Esophagus squamous epithelium (tissue), 4 donors: ENCODE data around the gene PLXNB2.

Source experiments
- POLR2A ChIP-seq, 4 donors: fragments of 450-650 bp; IDR thresholded peaks; one replicate each; pipeline ENCODE4 v1.6.1; 2017; ENCODE audit warnings: antibody characterized with exemption in 4 of 4, mild to moderate bottlenecking in 4 of 4, moderate library complexity in 3 of 4
- TF ChIP-seq, protein P1 (sequence below), 6 experiments: fragments of 450-650 bp in 4 of 6; fragments of 200-600 bp in 2 of 6; sonication (generic) in 2 of 6; IDR thresholded peaks; one replicate each; pipeline ENCODE4 v1.5.1; 2016 to 2019; ENCODE audit warnings: antibody characterized with exemption in 6 of 6, mild to moderate bottlenecking in 4 of 6, moderate library complexity in 4 of 6

DNA sequence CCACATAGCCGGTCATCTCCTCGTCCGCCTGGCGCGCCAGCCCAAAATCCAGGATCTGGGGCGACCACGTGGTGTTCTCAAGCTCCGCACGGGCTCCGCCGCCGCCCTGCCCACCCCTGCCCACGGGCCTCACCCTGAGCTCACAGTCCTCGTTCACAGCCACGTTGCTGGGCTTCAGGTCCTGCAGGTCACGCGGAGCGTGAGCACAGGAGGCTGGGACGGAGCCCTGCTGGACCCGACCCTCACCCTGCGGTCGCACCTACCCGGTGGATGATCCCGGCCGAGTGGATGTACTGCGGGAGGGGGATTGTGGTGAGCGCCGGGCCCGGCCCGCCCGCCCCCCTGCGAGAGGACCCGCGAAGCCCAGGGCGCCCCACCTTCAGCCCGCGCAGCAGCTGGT is 40.5 kb downstream of the PLXNB2 start:
- TF ChIP-seq, protein P1, sequence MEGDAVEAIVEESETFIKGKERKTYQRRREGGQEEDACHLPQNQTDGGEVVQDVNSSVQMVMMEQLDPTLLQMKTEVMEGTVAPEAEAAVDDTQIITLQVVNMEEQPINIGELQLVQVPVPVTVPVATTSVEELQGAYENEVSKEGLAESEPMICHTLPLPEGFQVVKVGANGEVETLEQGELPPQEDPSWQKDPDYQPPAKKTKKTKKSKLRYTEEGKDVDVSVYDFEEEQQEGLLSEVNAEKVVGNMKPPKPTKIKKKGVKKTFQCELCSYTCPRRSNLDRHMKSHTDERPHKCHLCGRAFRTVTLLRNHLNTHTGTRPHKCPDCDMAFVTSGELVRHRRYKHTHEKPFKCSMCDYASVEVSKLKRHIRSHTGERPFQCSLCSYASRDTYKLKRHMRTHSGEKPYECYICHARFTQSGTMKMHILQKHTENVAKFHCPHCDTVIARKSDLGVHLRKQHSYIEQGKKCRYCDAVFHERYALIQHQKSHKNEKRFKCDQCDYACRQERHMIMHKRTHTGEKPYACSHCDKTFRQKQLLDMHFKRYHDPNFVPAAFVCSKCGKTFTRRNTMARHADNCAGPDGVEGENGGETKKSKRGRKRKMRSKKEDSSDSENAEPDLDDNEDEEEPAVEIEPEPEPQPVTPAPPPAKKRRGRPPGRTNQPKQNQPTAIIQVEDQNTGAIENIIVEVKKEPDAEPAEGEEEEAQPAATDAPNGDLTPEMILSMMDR (IDR thresholded peaks at IDR 0.05) = no peak
- TF ChIP-seq POLR2A (IDR thresholded peaks at IDR 0.05) = no peak
